CD4-positive, alpha-beta memory T cell (primary cell): Measurements from ENCODE around the gene STK32C. TPM values are rescaled to one million over a fixed set of nuclear protein-coding genes. Genes with fewer than 3 reads are reported as not detected.
"Not testable (repeated sequence)": the region's sequence is repeated elsewhere in the genome, so short reads cannot be mapped to it uniquely, and the experiment has no call there.

Source experiments
- CTCF ChIA-PET: fragments of 350-600 bp; sonication (Branson Sonifier 250); formaldehyde crosslinking; loops from one replicate; lab custom pipeline; 2021; ENCODE audit warnings: inconsistent platforms; ENCODE audit not compliant: partially characterized antibody; lab: Charles Lee
- POLR2A ChIA-PET: fragments of 350-600 bp; sonication (Branson Sonifier 250); formaldehyde crosslinking; loops from one replicate; lab custom pipeline; 2021; ENCODE audit not compliant: partially characterized antibody; lab: Charles Lee
- DNase-seq, 5 donors: peaks; one replicate each; pipeline versions ENCODE4 v3.0.0 to v3.0.0-alpha.2; 2020 to 2022; ENCODE audit warnings: mixed read lengths in 1 of 5
- H3K27ac ChIP-seq: one replicate; pipeline ENCODE4 v1.7.0; 2013; ENCODE audit warnings: low read depth, low read length
- H3K27me3 ChIP-seq: 2 replicates; pipeline ENCODE4 v1.7.0; 2013; ENCODE audit warnings: mild to moderate bottlenecking, low read length, moderate library complexity; ENCODE audit not compliant: insufficient read depth
- H3K36me3 ChIP-seq: 2 replicates; pipeline ENCODE4 v1.7.0; 2013; ENCODE audit warnings: mild to moderate bottlenecking, low read length, moderate library complexity; ENCODE audit not compliant: insufficient read depth
- H3K4me1 ChIP-seq: 2 replicates; pipeline ENCODE4 v1.7.0; 2013; ENCODE audit warnings: mild to moderate bottlenecking, low read length, moderate library complexity; ENCODE audit not compliant: insufficient read depth
- H3K4me3 ChIP-seq, 2 donors: one replicate each; pipeline ENCODE4 v1.7.0; 2013; ENCODE audit warnings: low read length in 2 of 2, mild to moderate bottlenecking in 1 of 2
- H3K9me3 ChIP-seq, 2 donors: one replicate each; pipeline ENCODE4 v1.7.0; 2013; ENCODE audit warnings: low read length in 2 of 2, control low read depth in 1 of 2; ENCODE audit not compliant: control insufficient read depth in 1 of 2
- H3K27ac Mint-ChIP-seq, 7 donors: one replicate each; pipeline ENCODE4 v1.8.0; 2020 to 2021; ENCODE audit warnings: mixed read lengths in 7 of 7, mild to moderate bottlenecking in 6 of 7, inconsistent platforms in 3 of 7, moderate library complexity in 3 of 7
- H3K27me3 Mint-ChIP-seq, 2 donors: one replicate each; pipeline ENCODE4 v1.8.0; 2020 to 2021; ENCODE audit warnings: mixed read lengths in 2 of 2
- H3K36me3 Mint-ChIP-seq, 2 donors: one replicate each; pipeline ENCODE4 v1.8.0; 2020 to 2021; ENCODE audit warnings: mixed read lengths in 2 of 2, inconsistent platforms in 1 of 2, mild to moderate bottlenecking in 1 of 2
- H3K4me1 Mint-ChIP-seq, 4 donors: one replicate each; pipeline ENCODE4 v1.8.0; 2020 to 2021; ENCODE audit warnings: mixed read lengths in 4 of 4, mild to moderate bottlenecking in 1 of 4
- H3K4me3 Mint-ChIP-seq, 8 donors: one replicate each; pipeline ENCODE4 v1.8.0; 2020 to 2021; ENCODE audit warnings: mixed read lengths in 8 of 8, mild to moderate bottlenecking in 7 of 8, moderate library complexity in 6 of 8, inconsistent platforms in 3 of 8
- H3K9me3 Mint-ChIP-seq, 8 donors: one replicate each; pipeline ENCODE4 v1.8.0; 2020 to 2021; ENCODE audit warnings: mixed read lengths in 8 of 8, mild to moderate bottlenecking in 5 of 8, inconsistent platforms in 3 of 8, moderate library complexity in 1 of 8
- intact Hi-C: fragments of 100-400 bp; cut with micrococcal nuclease; formaldehyde crosslinking; loops from one replicate; pipeline ENCODE4 v1.15.1; 2023
- polyA plus RNA-seq, 2 donors: library from polyadenylated mRNA; unstranded; fragments of 300-500 nt; fragmentation: Illumina TruSeq; gene quantifications; one replicate each; pipeline ENCODE4 v1.2.3, GENCODE V29; 2021
- total RNA-seq, 2 experiments: library from RNA; stranded (reverse); gene quantifications; one replicate each; pipeline ENCODE4 v1.2.3, GENCODE V29; 2021

Gene STK32C
- total and polyA plus RNA-seq, 4 experiments from 2014 or later, result 7.5 to 14.7 (median 10.6) TPM

DNA sequence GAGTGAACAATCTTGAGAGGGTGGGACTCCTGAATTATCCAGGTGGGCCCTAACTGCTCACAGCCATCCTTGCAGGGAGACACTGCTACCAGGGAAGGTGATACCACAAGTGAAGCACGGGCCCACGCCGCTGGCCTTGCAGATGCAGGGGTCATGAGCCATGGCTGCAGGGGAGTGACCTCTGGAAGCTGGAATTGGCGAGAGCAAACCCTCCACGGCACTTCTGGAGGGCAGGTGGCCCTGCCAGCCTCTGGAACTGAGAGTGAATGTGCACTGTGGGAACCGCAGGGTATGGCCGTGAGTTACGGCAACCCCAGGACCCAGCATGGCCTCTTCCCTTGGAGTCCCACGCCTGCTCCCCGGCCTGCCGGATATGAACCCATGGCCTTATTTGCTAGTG, 37.5 kb downstream of the STK32C start:
- Histone ChIP-seq H3K9me3 (no peaks in the 10 kb centered on the region), H3K4me3 (no peak overlapping the region), H3K27ac (no peak overlapping the region), H3K36me3 (no peaks in the 10 kb centered on the region), H3K4me1 (peaks cover 6% of the 10 kb centered on the region), H3K27me3 (no peaks in the 10 kb centered on the region)
- no peak overlapping the region for H3K27ac Mint-ChIP-seq
- H3K36me3 Mint-ChIP-seq, result no peaks in the 10 kb centered on the region
- H3K9me3 Mint-ChIP-seq, result no peaks in the 10 kb centered on the region
- no peak overlapping the region for H3K4me3 Mint-ChIP-seq
- DNase-seq, result no peak
- CTCF ChIA-PET, result no interaction called here
- intact Hi-C loops, result no loop called here
- no peaks in the 10 kb centered on the region for H3K27me3 Mint-ChIP-seq
- POLR2A ChIA-PET, result no interaction called here
- peaks cover 10 to 21% (median 14%) of the 10 kb centered on the region in 4 donors for H3K4me1 Mint-ChIP-seq

DNA sequence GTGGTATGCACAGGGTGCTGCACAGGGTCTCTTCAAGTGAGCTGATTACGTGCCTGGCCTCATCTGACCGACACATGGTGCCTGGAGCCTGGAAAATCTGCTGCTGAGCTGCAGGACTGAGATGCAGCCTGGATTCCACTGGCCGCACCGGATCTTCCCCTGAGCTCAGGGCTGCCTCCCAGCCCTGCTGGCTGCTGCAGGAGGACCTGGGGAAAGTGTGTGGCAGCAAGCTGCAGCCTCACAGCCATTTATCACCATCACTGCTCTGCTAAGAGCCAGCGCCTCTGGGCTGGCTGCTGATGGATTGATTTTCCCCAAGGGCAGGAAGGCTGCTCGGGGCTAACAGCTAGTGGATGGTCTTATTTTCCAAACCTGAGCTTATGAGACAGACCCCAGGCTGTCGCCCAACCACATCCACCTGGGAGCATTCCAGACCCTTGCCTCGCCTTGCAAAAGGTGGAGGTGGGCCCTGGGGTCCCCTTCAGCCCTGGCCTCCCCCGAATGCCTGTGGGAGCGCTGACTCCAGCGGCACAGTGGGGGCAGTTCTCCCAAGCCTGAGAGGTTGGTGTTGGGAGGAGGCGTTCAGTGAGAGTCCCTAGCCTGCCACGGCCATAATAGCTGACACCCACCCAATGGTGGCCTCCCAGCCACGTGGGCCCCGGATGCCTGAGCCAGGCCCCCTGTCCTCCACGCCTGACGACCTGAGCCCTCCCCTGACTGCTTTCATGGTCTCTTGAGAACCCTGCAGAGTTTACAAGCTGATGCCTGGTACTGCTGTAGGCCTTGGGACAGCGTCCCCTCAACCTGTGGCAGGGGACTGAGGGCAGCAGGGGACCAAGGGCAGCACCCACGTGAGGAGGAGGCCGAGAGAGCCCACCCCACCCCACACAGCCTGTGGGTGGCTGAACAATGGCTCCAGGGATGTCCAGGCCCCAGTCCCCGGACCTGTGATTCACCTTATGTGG, 38.2 kb downstream of the STK32C start:
- peak overlapping the region in 1 of 8 donors; percentile 31 for H3K4me3 Mint-ChIP-seq
- no peaks in the 10 kb centered on the region for H3K27me3 Mint-ChIP-seq
- Histone ChIP-seq H3K9me3 (no peaks in the 10 kb centered on the region), H3K27me3 (no peaks in the 10 kb centered on the region), H3K4me3 (no peak overlapping the region), H3K36me3 (no peaks in the 10 kb centered on the region), H3K4me1 (peaks cover 6% of the 10 kb centered on the region), H3K27ac (no peak overlapping the region)
- no peak overlapping the region for H3K27ac Mint-ChIP-seq
- no peak for DNase-seq
- CTCF ChIA-PET, result no interaction called here
- intact Hi-C loops, result no loop called here
- POLR2A ChIA-PET, result no interaction called here
- peaks cover 10 to 21% (median 16%) of the 10 kb centered on the region in 4 donors for H3K4me1 Mint-ChIP-seq
- no peaks in the 10 kb centered on the region for H3K36me3 Mint-ChIP-seq
- H3K9me3 Mint-ChIP-seq, result no peaks in the 10 kb centered on the region

DNA sequence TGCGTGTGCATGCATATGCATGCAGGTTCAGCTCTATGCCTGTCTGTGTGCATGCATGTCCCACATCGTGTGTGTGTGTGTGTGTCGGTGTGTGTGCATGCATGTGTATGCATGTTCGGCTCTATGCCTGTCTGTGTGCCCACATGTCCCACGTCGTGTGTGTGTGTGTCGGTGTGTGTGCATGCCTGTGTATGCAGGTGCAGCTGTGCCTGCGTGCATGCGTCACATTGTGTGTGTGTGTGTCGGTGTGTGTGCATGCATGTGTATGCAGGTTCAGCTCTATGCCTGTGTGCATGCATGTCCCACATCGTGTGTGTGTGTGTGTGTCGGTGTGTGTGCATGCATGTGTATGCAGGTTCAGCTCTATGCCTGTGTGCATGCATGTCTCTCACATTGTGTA, 39.8 kb downstream of the STK32C start:
- H3K36me3 Mint-ChIP-seq, CTCF ChIA-PET, POLR2A ChIA-PET: not testable (repeated sequence)

DNA sequence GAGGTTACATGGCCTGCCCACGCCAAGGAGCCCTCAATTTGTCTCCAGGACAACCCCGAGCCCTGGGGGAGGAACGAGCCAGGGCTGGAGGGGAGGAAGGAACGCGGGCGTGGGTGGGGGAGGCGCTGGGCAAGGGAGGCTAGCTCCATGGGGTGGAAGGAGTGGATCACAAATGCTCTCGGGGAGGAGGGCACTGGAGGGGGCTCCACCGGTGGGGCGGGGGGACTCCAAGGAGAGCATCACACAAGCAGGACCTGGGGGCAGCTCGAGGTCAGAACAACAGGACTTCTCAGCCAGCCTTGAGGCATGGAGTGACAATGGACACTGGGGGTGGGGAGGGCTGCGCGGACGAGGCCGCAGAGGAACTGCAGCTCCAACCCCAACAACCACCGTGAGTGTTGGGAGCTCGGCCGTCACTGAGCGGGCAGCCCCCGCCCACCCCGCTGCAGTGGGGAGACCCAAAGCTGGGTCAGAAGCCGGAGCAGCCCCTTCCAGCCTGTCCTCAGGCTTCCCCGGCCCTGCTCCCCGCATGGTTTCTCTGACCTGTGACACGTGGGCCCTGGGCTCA, 41.1 kb downstream of the STK32C start:
- no peaks in the 10 kb centered on the region for H3K36me3 Mint-ChIP-seq
- peaks cover 6% of the 10 kb centered on the region for H3K4me1 ChIP-seq
- H3K27me3 Mint-ChIP-seq, result no peaks in the 10 kb centered on the region
- POLR2A ChIA-PET, result no interaction called here
- H3K4me3 ChIP-seq, result no peak overlapping the region
- peaks cover 8 to 15% (median 13%) of the 10 kb centered on the region in 4 donors for H3K4me1 Mint-ChIP-seq
- H3K27me3 ChIP-seq, result no peaks in the 10 kb centered on the region
- CTCF ChIA-PET, result no interaction called here
- no peaks in the 10 kb centered on the region for H3K9me3 Mint-ChIP-seq
- H3K27ac ChIP-seq, result no peak overlapping the region
- no peak for DNase-seq
- peak overlapping the region in 1 of 7 donors; percentile 70 for H3K27ac Mint-ChIP-seq
- no peaks in the 10 kb centered on the region for H3K36me3 ChIP-seq
- H3K9me3 ChIP-seq, result no peaks in the 10 kb centered on the region
- intact Hi-C loops, result no loop called here
- no peak overlapping the region for H3K4me3 Mint-ChIP-seq

More for the DNA sequence above, 39.8 kb downstream of the STK32C start:
- H3K27ac Mint-ChIP-seq, H3K36me3 ChIP-seq, DNase-seq, H3K9me3 Mint-ChIP-seq, H3K4me1 ChIP-seq, H3K4me3 Mint-ChIP-seq, intact Hi-C loops, H3K4me3 ChIP-seq, H3K27ac ChIP-seq, H3K27me3 ChIP-seq, H3K27me3 Mint-ChIP-seq, H3K9me3 ChIP-seq: not testable (repeated sequence)
- peaks cover 8 to 15% (median 13%) of the 10 kb centered on the region in 4 donors for H3K4me1 Mint-ChIP-seq

DNA sequence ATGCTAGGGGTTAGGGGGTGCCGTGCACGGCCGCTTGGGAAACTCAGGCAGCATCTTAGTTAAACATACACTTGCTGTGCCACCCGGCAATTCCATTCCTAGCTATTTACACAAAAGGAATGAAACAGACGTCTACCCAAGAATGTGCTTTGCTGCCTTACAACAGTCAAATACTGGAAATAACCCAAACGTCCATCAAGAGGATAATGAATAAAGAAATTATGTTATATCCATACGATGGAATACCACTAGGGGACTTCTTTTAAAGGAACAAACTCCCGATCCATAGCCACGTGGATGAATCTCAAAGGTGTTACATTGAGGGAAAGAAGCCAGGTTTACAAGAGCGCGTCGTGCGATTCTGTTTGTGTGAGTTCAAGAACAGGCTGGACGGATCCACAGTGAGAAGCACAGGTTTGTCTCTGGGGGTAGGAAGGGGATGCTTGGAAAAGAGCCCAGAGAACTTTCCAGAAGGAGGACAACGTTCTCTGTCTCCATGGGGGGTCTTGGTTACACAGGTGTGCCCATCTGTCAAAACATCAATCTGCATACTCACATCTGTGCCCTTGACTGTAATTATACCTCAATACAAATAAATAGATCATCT, 41.8 kb downstream of the STK32C start:
- POLR2A ChIA-PET, result no interaction called here

DNA sequence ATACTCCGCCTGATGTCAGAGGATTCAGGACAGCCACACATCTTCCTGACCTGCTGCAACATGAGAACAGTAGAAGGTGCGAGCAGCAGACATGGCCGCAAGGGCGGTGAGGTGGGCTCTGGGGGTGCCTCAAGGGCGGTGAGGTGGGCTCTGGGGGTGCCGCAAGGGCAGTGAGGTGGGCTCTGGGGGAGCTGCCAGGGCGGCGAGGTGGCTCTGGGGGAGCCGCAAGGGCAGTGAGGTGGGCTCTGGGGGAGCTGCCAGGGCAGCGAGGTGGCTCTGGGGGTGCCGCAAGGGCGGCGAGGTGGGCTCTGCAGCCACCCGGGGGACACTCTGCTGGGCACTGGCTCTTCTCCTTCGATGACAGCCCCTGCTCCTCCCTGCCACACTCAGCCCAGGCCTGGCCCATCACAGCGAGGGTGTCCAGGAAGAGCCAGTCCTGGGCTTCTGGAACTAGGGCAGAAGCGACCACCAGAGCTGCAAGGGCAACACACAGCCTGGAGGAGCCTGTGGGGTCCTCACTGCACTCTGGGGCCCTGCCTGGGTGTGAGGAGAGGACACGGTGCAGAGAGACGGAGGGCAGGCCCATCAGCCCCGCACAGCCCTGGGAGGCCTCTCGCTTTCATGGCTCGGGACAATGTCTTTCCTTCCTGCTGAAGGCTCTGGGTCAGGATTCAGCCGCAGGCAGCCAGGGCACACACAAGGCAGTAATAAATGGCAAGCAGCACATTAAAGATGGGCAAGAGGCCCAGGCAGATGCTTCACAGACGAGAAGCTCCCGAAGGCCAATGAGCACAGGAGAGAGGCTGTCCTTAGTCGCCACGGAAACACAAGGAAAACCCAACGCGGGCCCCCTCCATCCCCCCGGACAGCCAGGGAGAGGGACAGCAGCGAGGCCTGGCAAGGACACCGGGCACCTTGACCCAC, 42.5 kb downstream of the STK32C start:
- intact Hi-C loops, result no loop called here
- Histone ChIP-seq H3K9me3 (no peaks in the 10 kb centered on the region), H3K27ac (no peak overlapping the region), H3K36me3 (no peaks in the 10 kb centered on the region), H3K27me3 (no peaks in the 10 kb centered on the region), H3K4me1 (peaks cover 6% of the 10 kb centered on the region), H3K4me3 (no peak overlapping the region)
- no peaks in the 10 kb centered on the region for H3K36me3 Mint-ChIP-seq
- H3K4me1 Mint-ChIP-seq, result peaks cover 8 to 15% (median 13%) of the 10 kb centered on the region in 4 donors
- ChIA-PET POLR2A (no interaction called here), CTCF (no interaction called here)
- H3K4me3 Mint-ChIP-seq, result no peak overlapping the region
- H3K27me3 Mint-ChIP-seq, result no peaks in the 10 kb centered on the region
- H3K9me3 Mint-ChIP-seq, result no peaks in the 10 kb centered on the region
- no peak for DNase-seq
- H3K27ac Mint-ChIP-seq, result peak overlapping the region in 1 of 7 donors; percentile 15

More for the DNA sequence above, 41.8 kb downstream of the STK32C start:
- intact Hi-C loops, result no loop called here
- no peak overlapping the region for H3K4me3 ChIP-seq
- no peaks in the 10 kb centered on the region for H3K27me3 Mint-ChIP-seq
- peaks cover 6% of the 10 kb centered on the region for H3K4me1 ChIP-seq
- peak overlapping the region in 3 of 7 donors; percentile 0 to 70 (median 18) for H3K27ac Mint-ChIP-seq
- H3K4me3 Mint-ChIP-seq, result no peak overlapping the region
- peaks cover 8 to 15% (median 13%) of the 10 kb centered on the region in 4 donors for H3K4me1 Mint-ChIP-seq
- CTCF ChIA-PET, result no interaction called here
- no peaks in the 10 kb centered on the region for H3K27me3 ChIP-seq
- H3K36me3 Mint-ChIP-seq, result no peaks in the 10 kb centered on the region
- H3K27ac ChIP-seq, result no peak overlapping the region
- no peaks in the 10 kb centered on the region for H3K9me3 Mint-ChIP-seq
- DNase-seq, result no peak
- H3K36me3 ChIP-seq, result no peaks in the 10 kb centered on the region
- no peaks in the 10 kb centered on the region for H3K9me3 ChIP-seq
